Stimulated activated CD4-positive, alpha-beta T cell treated with anti-CD3 and anti-CD28 coated beads, Interleukin-4, amount 100 ng/mL, for 1 hour (primary cell): ENCODE data around the gene MESD.

Experiments
- DNase-seq: peaks from one replicate; pipeline ENCODE4 v3.0.0-alpha.2; 2020

MESD gene

GRCh38 chr15:80957556-80957955, 32.1 kb downstream of the MESD start:
- DNase-seq, result no peak

- DNase-seq, result peak; percentile 45
These were observed 33.8 kb downstream of the MESD start for GRCh38 chr15:80955571-80956452.

- DNase-seq, result no peak
These were observed 35.5 kb downstream of the MESD start for GRCh38 chr15:80953953-80954778.

GRCh38 chr15:80953001-80953952, 36.3 kb downstream of the MESD start:
- no peak for DNase-seq

- no peak for DNase-seq
These were observed 37.7 kb downstream of the MESD start for GRCh38 chr15:80951941-80952340.

- DNase-seq, result no peak
These were observed 39.1 kb downstream of the MESD start for GRCh38 chr15:80950291-80951078.

- no peak for DNase-seq
These were observed 39.9 kb downstream of the MESD start for GRCh38 chr15:80949756-80950155.

- DNase-seq, result no peak
These were observed 40.8 kb downstream of the MESD start for GRCh38 chr15:80948651-80949292.

- DNase-seq, result no peak
These were observed 43.0 kb downstream of the MESD start for GRCh38 chr15:80946576-80946975.

GRCh38 chr15:80945605-80946004, 44.0 kb downstream of the MESD start:
- no peak for DNase-seq

GRCh38 chr15:80944818-80945217, 44.8 kb downstream of the MESD start:
- DNase-seq, result no peak

GRCh38 chr15:80942746-80943565, 46.7 kb downstream of the MESD start:
- DNase-seq, result no peak

- DNase-seq, result no peak
These were observed 47.4 kb downstream of the MESD start for GRCh38 chr15:80942266-80942665.

- no peak for DNase-seq
These were observed 48.8 kb downstream of the MESD start for GRCh38 chr15:80940851-80941250.

- DNase-seq, result no peak
These were observed 49.3 kb downstream of the MESD start for GRCh38 chr15:80940331-80940730.

GRCh38 chr15:80939216-80939615, 50.4 kb downstream of the MESD start:
- no peak for DNase-seq

- no peak for DNase-seq
These were observed 51.9 kb downstream of the MESD start for GRCh38 chr15:80937718-80938117.

GRCh38 chr15:80936288-80937078, 53.1 kb downstream of the MESD start:
- no peak for DNase-seq

- DNase-seq, result no peak
These were observed 54.8 kb downstream of the MESD start for GRCh38 chr15:80934761-80935221.

GRCh38 chr15:80932989-80933388, 56.6 kb downstream of the MESD start:
- DNase-seq, result no peak
